Spleen (tissue), 11 donors: ENCODE data around the gene EHMT1. TPM values are rescaled to one million over a fixed set of nuclear protein-coding genes. Genes with fewer than 3 reads are reported as not detected.
A peak's percentile ranks its signal among the peaks of the same experiment; 100 is the strongest.

ENCODE experiments used
- DNase-seq: peaks from one replicate; pipeline ENCODE4 v3.0.0-alpha.2; 2020
- H3K27ac ChIP-seq, 8 donors: fragments of 200-600 bp; sonication (generic) in 7 of 8; 1 replicate in 4 of 8; 2 replicates in 4 of 8; pipeline versions ENCODE4 v1.5.0 to v1.8.0; 2016 to 2021; ENCODE audit warnings: inconsistent platforms in 4 of 8, mild to moderate bottlenecking in 4 of 8, moderate library complexity in 1 of 8
- H3K27me3 ChIP-seq, 7 donors: fragments of 200-600 bp; sonication (generic) in 6 of 7; replicated peaks in 1 of 7; 1 replicate in 4 of 7; 2 replicates in 3 of 7; pipeline versions ENCODE4 v1.5.0 to v1.8.0; 2016 to 2021; ENCODE audit warnings: inconsistent platforms in 3 of 7, mild to moderate bottlenecking in 1 of 7
- H3K36me3 ChIP-seq, 6 donors: fragments of 200-600 bp; sonication (generic) in 5 of 6; 1 replicate in 4 of 6; 2 replicates in 2 of 6; pipeline versions ENCODE4 v1.5.0 to v1.8.0; 2016 to 2021; ENCODE audit warnings: inconsistent platforms in 2 of 6
- H3K4me1 ChIP-seq, 6 donors: fragments of 200-600 bp; sonication (generic) in 5 of 6; 1 replicate in 3 of 6; 2 replicates in 3 of 6; pipeline versions ENCODE4 v1.5.0 to v1.8.0; 2016 to 2021; ENCODE audit warnings: inconsistent platforms in 3 of 6
- H3K4me3 ChIP-seq, 8 donors: fragments of 200-600 bp; sonication (generic) in 7 of 8; 1 replicate in 4 of 8; 2 replicates in 4 of 8; pipeline versions ENCODE4 v1.5.0 to v1.8.0; 2016 to 2021; ENCODE audit warnings: inconsistent platforms in 4 of 8, mild to moderate bottlenecking in 4 of 8, moderate library complexity in 2 of 8
- H3K9me3 ChIP-seq, 8 donors: fragments of 200-600 bp; sonication (generic) in 7 of 8; 1 replicate in 4 of 8; 2 replicates in 4 of 8; pipeline versions ENCODE4 v1.5.0 to v1.8.0; 2016 to 2021; ENCODE audit warnings: inconsistent platforms in 4 of 8
- POLR2A ChIP-seq, 3 donors: fragments of 450-650 bp; IDR thresholded peaks; one replicate each; pipeline ENCODE4 v1.5.1; 2017; ENCODE audit warnings: antibody characterized with exemption in 3 of 3, mild to moderate bottlenecking in 1 of 3
- POLR2AphosphoS5 ChIP-seq, 3 donors: sonication (generic); formaldehyde crosslinking; IDR thresholded peaks; one replicate each; pipeline ENCODE4 v1.5.1; 2017; ENCODE audit warnings: antibody characterized with exemption in 3 of 3
- WGBS, 5 donors: extraction: QIAGEN DNeasy Blood & Tissue Kit in 3 of 5; methylation state at CpG; one replicate each; pipeline versions ENCODE4 v1.1.5 to v1.1.7; 2013 to 2018; 5-methylcytosine and 5-hydroxymethylcytosine counted together
- intact Hi-C: fragments of 100-400 bp; cut with DNase I; formaldehyde crosslinking; loops from one replicate; pipeline ENCODE4 v1.15.0; 2023; ENCODE audit warnings: low total_unique reads
- polyA plus RNA-seq, 3 donors: library from polyadenylated mRNA; stranded (reverse); fragments of 200-250 nt; gene quantifications; one replicate each; pipeline ENCODE4 v1.2.1, GENCODE V29; 2013
- total RNA-seq, 7 donors: library from RNA; depleted of rRNA in 3 of 7; stranded (reverse); fragments of >200 nt in 3 of 7; fragmentation: NEBNext Ultra II Directional in 4 of 7; extraction: Animal tissue kit (Norgen Biotek cat#: 25700) in 4 of 7; gene quantifications; one replicate each; pipeline versions ENCODE4 v1.1.0 to v1.2.1, GENCODE V29; 2016 to 2021
- TF ChIP-seq, protein P1 (sequence below), 11 experiments: fragments of 200-600 bp in 7 of 11; fragments of 450-650 bp in 4 of 11; sonication (generic) in 4 of 11; IDR thresholded peaks in 8 of 11; conservative IDR thresholded peaks in 3 of 11; 1 replicate in 7 of 11; 2 replicates in 4 of 11; pipeline versions ENCODE4 v1.4.0 to v1.8.0; 2016 to 2021; ENCODE audit warnings: antibody characterized with exemption in 11 of 11, inconsistent platforms in 4 of 11, mild to moderate bottlenecking in 1 of 11
- donor health status: healthy with polysubstance abuse.
- donor health status: DM: no; HTN: no; CAD: no; lungs with moderate emphysema.
- donor health status: DM: no; HTN: no; CAD: no.
- donor health status: Bipolar disorder and iron deficiency.
- donor health status: healthy.
- donor health status: DM: no; HTN: no; CAD: no.
- donor health status: DM: yes; HTN: yes; CAD: no.

EHMT1 gene
- total and polyA plus RNA-seq, 10 donors, result 35.5 to 163 (median 122) TPM

DNA sequence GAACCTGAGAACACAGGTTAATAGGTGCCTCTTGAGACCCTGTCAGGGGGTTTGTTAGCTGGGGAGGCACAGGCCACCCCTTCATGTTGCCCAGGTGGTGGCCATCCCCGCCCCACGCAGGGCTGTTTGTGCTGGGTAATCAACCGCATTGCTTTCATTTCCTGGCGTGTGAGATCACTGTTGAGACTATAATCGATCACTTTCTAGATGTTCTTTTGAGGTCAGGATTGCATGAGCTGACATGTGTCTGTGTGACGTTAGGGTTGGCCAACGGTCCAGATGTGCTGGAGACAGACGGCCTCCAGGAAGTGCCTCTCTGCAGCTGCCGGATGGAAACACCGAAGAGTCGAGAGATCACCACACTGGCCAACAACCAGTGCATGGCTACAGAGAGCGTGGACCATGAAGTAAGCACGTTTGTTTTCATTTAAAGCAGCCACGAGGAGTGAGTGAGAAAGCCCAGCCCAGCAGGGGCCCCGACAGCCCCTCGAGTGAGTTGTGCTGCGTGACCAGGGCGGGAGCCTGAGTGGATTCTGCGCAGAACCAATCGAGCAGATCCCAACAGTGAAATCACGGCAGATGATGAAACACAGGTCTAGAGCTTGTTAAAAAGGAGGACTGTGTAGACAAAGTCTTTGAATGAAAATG lies 143.7 kb downstream of the EHMT1 start:
- Histone ChIP-seq H3K36me3 (peaks cover 0 to 99% (median 57%) of the 10 kb centered on the region in 6 donors), H3K27ac (peak overlapping the region; percentile 75 to 89 (median 84))
- intact Hi-C loops, result no loop called here

DNA sequence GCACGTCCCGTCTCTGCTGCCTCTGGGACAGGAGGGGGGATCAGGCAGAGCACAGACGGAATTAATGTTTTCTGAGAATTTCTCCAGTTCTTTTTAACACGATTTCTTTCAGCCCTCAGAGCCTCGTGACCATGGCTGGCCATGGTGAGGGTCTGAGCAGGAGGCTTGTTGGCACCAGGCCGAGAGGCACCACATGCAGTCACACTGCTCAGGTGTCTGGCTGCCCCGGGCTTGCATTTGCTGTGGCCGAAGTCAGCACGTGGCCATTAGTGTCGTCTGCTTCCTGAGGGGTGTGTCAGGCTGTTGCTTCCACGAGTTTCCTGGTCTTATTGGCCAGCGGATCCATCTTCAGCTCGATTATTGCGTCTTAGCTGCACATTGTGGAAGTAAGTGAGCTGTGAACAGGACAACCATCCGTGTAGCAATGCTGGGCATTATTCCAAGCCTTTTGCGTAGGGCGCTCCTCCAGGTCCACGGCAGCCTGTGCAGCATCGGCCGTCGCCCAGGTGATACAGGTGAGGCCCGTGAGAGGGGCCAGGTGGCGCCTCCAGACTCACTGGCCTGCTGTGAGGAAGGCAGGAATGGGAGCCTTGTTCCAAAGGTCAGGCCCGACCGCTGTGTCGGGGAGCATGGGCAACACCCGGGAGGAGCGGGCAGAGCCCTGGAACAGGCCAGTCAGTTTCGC lies 144.6 kb downstream of the EHMT1 start:
- DNase-seq, result no peak
- Histone ChIP-seq H3K27me3 (no peaks in the 10 kb centered on the region), H3K4me1 (peaks cover 20 to 79% (median 49%) of the 10 kb centered on the region in 6 donors), H3K36me3 (peaks cover 0 to 98% (median 53%) of the 10 kb centered on the region in 6 donors), H3K9me3 (no peaks in the 10 kb centered on the region), H3K4me3 (no peak overlapping the region), H3K27ac (peak overlapping the region; percentile 75 to 89 (median 84))
- peak in 1 of 3 donors; percentile 4 for TF ChIP-seq POLR2AphosphoS5 (IDR thresholded peaks at IDR 0.05)
- no peak for TF ChIP-seq POLR2A (IDR thresholded peaks at IDR 0.05)
- intact Hi-C loops, result no loop called here
- 86 to 91% (median 91%) methylated on average over 18 to 29 of the region's 29 CpGs for WGBS, 5 donors

More for the DNA sequence above, 143.7 kb downstream of the EHMT1 start:
- peaks cover 27 to 88% (median 57%) of the 10 kb centered on the region in 6 donors for H3K4me1 ChIP-seq
- no peak for DNase-seq
- no peaks in the 10 kb centered on the region for H3K27me3 ChIP-seq
- H3K4me3 ChIP-seq, result no peak overlapping the region
- TF ChIP-seq, protein P1, sequence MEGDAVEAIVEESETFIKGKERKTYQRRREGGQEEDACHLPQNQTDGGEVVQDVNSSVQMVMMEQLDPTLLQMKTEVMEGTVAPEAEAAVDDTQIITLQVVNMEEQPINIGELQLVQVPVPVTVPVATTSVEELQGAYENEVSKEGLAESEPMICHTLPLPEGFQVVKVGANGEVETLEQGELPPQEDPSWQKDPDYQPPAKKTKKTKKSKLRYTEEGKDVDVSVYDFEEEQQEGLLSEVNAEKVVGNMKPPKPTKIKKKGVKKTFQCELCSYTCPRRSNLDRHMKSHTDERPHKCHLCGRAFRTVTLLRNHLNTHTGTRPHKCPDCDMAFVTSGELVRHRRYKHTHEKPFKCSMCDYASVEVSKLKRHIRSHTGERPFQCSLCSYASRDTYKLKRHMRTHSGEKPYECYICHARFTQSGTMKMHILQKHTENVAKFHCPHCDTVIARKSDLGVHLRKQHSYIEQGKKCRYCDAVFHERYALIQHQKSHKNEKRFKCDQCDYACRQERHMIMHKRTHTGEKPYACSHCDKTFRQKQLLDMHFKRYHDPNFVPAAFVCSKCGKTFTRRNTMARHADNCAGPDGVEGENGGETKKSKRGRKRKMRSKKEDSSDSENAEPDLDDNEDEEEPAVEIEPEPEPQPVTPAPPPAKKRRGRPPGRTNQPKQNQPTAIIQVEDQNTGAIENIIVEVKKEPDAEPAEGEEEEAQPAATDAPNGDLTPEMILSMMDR (IDR thresholded peaks at IDR 0.05 in 8 of 11, conservative IDR thresholded peaks at IDR 0.05 in 3 of 11), result no peak
- TF ChIP-seq POLR2AphosphoS5 (IDR thresholded peaks at IDR 0.05) (peak in 2 of 3 donors; percentile 54 to 67), POLR2A (IDR thresholded peaks at IDR 0.05) (no peak)
- H3K9me3 ChIP-seq, result no peaks in the 10 kb centered on the region
- WGBS, 5 donors, result 54 to 70% (median 60%) methylated on average over 21 of the region's 21 CpGs

DNA sequence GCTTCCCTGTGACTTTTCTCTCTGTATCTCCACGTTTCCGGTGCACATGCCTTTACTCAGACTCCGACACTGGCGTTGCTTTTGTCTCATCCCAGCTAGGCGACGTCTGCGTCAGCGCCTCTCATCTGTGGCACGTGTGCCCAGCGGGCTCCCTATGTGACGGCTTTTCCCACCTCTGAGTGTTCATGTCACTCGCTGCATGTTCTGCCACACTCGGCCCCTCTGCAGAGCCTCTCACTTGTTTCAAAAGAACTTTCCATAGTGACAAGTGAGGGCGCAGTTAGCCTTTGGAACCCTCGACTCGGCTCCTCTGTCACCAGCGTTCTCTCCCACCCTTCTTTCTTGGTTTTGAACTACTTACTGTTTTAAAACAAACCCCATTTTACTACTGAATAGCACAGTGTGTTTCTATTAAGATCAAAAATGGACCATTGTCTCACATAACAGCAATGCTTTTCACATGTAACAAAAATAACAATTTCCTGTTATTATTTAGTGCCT lies 145.4 kb downstream of the EHMT1 start:
- no peaks in the 10 kb centered on the region for H3K9me3 ChIP-seq
- peaks cover 0 to 96% (median 51%) of the 10 kb centered on the region in 6 donors for H3K36me3 ChIP-seq
- peaks cover 18 to 71% (median 45%) of the 10 kb centered on the region in 6 donors for H3K4me1 ChIP-seq
- H3K27ac ChIP-seq, result peak overlapping the region in 6 of 8 donors; percentile 1 to 89 (median 85)
- H3K27me3 ChIP-seq, result no peaks in the 10 kb centered on the region
- 94 to 97% (median 96%) methylated on average over 17 of the region's 17 CpGs for WGBS, 5 donors
- no peak for DNase-seq
- no peak for TF ChIP-seq POLR2AphosphoS5 (IDR thresholded peaks at IDR 0.05)
- no peak for TF ChIP-seq POLR2A (IDR thresholded peaks at IDR 0.05)
- TF ChIP-seq, protein P1 (IDR thresholded peaks at IDR 0.05 in 8 of 11, conservative IDR thresholded peaks at IDR 0.05 in 3 of 11), result no peak
- intact Hi-C loops, result no loop called here
- no peak overlapping the region for H3K4me3 ChIP-seq

DNA sequence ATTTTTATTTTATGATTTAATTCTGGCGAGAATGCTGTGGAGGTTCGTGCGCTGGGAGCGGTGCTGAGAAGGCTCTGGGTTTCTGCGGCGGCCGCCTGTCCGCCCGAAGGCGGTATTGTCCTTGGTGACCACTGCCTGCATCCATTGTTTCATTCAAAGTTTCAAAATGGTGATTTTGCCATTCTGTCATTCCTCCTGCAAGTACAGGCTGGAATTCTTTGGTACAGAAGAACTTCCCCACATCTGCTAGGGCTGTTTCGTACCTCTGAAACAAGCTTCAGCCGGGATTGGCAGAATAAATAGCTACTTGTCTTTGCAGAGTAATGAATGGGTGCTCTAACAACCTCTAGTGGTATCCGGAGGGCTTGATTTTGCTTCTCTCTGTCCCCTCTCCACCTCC lies 146.2 kb downstream of the EHMT1 start:
- Histone ChIP-seq H3K27me3 (no peaks in the 10 kb centered on the region), H3K4me1 (peaks cover 18 to 63% (median 38%) of the 10 kb centered on the region in 6 donors), H3K27ac (peak overlapping the region in 7 of 8 donors; percentile 1 to 89 (median 82)), H3K36me3 (peaks cover 0 to 96% (median 48%) of the 10 kb centered on the region in 6 donors), H3K4me3 (no peak overlapping the region), H3K9me3 (peaks cover 0 to 2% (median 0%) of the 10 kb centered on the region in 8 donors)
- WGBS, 5 donors, result 86 to 95% (median 94%) methylated on average over 13 of the region's 13 CpGs
- DNase-seq, result no peak
- intact Hi-C loops, result no loop called here
- TF ChIP-seq POLR2AphosphoS5 (IDR thresholded peaks at IDR 0.05) (no peak), POLR2A (IDR thresholded peaks at IDR 0.05) (no peak)
- TF ChIP-seq, protein P1 (IDR thresholded peaks at IDR 0.05 in 8 of 11, conservative IDR thresholded peaks at IDR 0.05 in 3 of 11), result no peak
